Ascending aorta (tissue), 2 donors: Measurements from ENCODE around the gene DRAM1. TPM values are rescaled to one million over a fixed set of nuclear protein-coding genes. Genes with fewer than 3 reads are reported as not detected.
"Not testable (repeated sequence)": the region's sequence is repeated elsewhere in the genome, so short reads cannot be mapped to it uniquely, and the experiment has no call there.

Experiments used
- DNase-seq, 2 donors: peaks; one replicate each; pipeline ENCODE4 v3.0.0-alpha.2; 2019; ENCODE audit warnings: low spot score in 2 of 2
- H3K27ac ChIP-seq, 2 donors: fragments of 200-600 bp; sonication (generic); one replicate each; pipeline ENCODE4 v1.5.1; 2016 to 2017; ENCODE audit warnings: mild to moderate bottlenecking in 1 of 2
- H3K27me3 ChIP-seq: fragments of 200-600 bp; sonication (generic); one replicate; pipeline ENCODE4 v1.5.1; 2017
- H3K36me3 ChIP-seq, 2 donors: fragments of 200-600 bp; sonication (generic); one replicate each; pipeline ENCODE4 v1.5.1; 2016
- H3K4me1 ChIP-seq, 2 donors: fragments of 200-600 bp; sonication (generic); one replicate each; pipeline ENCODE4 v1.5.1; 2016 to 2017; ENCODE audit warnings: mild to moderate bottlenecking in 1 of 2
- H3K4me3 ChIP-seq, 2 donors: fragments of 200-600 bp; sonication (generic); one replicate each; pipeline ENCODE4 v1.5.1; 2016 to 2017; ENCODE audit warnings: mild to moderate bottlenecking in 1 of 2
- H3K9me3 ChIP-seq, 2 donors: fragments of 200-600 bp; sonication (generic); one replicate each; pipeline ENCODE4 v1.5.1; 2016
- CTCF ChIP-seq, 3 experiments: fragments of 200-600 bp in 2 of 3; fragments of 450-650 bp in 1 of 3; sonication (generic) in 2 of 3; IDR thresholded peaks; one replicate each; pipeline ENCODE4 v1.5.1; 2016 to 2019; ENCODE audit warnings: antibody characterized with exemption in 3 of 3, mild to moderate bottlenecking in 1 of 3, moderate library complexity in 1 of 3
- intact Hi-C: fragments of 100-400 bp; cut with DNase I; formaldehyde crosslinking; loops from one replicate; pipeline ENCODE4 v1.15.1; 2023
- total RNA-seq: library from RNA; depleted of rRNA; stranded (reverse); fragments of >200 nt; gene quantifications from one replicate; pipeline ENCODE4 v1.1.0, GENCODE V29; 2016

Gene DRAM1
- total RNA-seq, 1 donor from 2014 or later = 8.8 TPM

GRCh38 chr12:101878243-101878821 is 952 bp downstream of the DRAM1 start:
- intact Hi-C loops = loop anchor here (5.0 kb wide), 2 partner anchors 181 to 1611 kb away; partner anchors contain the start of genes CHPT1, DEPDC4 and SCYL2
- Histone ChIP-seq H3K27me3 (no peaks in the 10 kb centered on the region), H3K4me3 (peak overlapping the region; percentile 65 to 80), H3K4me1 (peaks cover 0 to 13% of the 10 kb centered on the region in 2 donors), H3K9me3 (no peaks in the 10 kb centered on the region), H3K36me3 (no peaks in the 10 kb centered on the region), H3K27ac (peak overlapping the region; percentile 97 to 99)
- DNase-seq = no peak
- no peak for TF ChIP-seq CTCF (IDR thresholded peaks at IDR 0.05)

DNA sequence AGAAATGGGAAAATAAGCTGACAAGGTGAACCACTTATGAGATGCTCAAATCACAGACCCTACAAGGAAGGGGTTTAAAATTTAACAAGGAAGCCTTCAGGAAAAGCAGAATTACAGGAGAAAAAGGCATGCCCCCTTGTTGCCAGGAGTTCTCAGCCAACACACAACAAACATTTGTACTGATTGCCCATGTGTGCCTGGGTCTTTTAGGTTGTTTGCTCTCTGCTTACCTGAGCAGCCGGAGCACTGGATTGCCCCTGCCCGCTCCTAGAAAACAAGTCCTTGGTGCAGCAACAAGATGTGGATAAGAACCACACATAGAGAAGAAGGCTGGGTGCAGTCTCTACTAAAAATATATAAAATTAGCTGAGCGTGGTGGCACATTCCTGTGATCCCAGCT is 3.4 kb downstream of the DRAM1 start:
- TF ChIP-seq CTCF (IDR thresholded peaks at IDR 0.05) = no peak
- no peak for DNase-seq
- intact Hi-C loops = no loop called here

DNA sequence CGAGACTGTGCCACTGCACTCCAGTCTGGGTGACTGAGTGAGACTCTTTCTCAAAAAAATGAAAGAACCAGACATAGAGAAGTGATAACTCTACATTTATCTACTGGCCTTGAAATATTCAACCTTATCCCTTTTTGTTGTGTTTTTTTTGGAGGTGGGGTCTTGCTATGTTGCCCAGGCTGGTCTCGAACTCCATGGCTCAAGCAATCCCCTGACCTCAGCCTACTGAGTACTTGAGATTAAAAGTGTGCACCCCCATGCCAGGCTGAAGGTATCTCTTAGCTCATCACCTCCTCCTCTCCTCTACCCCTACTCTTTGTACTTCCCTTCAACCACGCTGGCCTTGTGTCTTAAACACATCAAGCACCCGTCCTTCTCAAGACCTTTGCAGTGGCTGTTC is 3.8 kb downstream of the DRAM1 start:
- DNase-seq = no peak
- Histone ChIP-seq H3K27ac (no peak overlapping the region), H3K4me3 (no peak overlapping the region), H3K27me3 (no peaks in the 10 kb centered on the region), H3K36me3 (no peaks in the 10 kb centered on the region), H3K4me1 (peaks cover 0 to 6% of the 10 kb centered on the region in 2 donors), H3K9me3 (no peaks in the 10 kb centered on the region)
- intact Hi-C loops = no loop called here
- no peak for TF ChIP-seq CTCF (IDR thresholded peaks at IDR 0.05)

More for the DNA sequence above, 3.4 kb downstream of the DRAM1 start:
- H3K4me1 ChIP-seq = peaks cover 0 to 7% of the 10 kb centered on the region in 2 donors
- no peaks in the 10 kb centered on the region for H3K36me3 ChIP-seq
- no peak overlapping the region for H3K27ac ChIP-seq
- no peaks in the 10 kb centered on the region for H3K9me3 ChIP-seq
- H3K4me3 ChIP-seq = no peak overlapping the region
- H3K27me3 ChIP-seq = no peaks in the 10 kb centered on the region

- Histone ChIP-seq H3K36me3 (no peaks in the 10 kb centered on the region), H3K27me3 (no peaks in the 10 kb centered on the region), H3K4me1 (peaks cover 0 to 2% of the 10 kb centered on the region in 2 donors), H3K9me3 (no peaks in the 10 kb centered on the region), H3K27ac (no peak overlapping the region), H3K4me3 (no peak overlapping the region)
- intact Hi-C loops = no loop called here
- DNase-seq = no peak
- TF ChIP-seq CTCF (IDR thresholded peaks at IDR 0.05) = no peak
These were observed 6.8 kb downstream of the DRAM1 start for GRCh38 chr12:101884174-101884573.

DNA sequence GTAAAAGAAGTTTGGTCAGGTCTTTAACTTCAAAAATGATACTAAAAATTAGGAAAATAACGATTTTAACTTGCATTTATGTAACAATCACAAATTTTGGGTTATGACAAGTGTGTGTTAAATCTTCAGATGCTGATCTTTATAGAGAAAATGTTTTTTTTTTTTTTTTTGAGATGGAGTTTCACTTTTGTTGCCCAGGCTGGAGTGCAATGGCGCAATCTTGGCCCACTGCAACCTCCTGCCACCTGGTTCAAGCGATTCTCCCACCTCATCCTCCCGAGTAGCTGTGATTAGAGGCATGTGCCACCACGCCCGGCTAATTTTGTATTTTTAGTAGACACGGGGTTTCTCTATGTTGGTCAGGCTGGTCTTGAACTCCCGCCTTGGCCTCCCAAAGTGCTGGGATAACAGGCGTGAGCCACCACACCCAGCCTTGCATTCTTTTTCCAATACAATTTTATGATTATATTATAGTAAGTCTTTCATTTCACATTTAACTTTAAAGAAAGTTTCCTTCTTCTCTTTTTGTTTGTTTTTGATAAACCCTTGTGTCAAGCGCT is 7.5 kb downstream of the DRAM1 start:
- intact Hi-C loops, H3K36me3 ChIP-seq, H3K4me1 ChIP-seq, H3K4me3 ChIP-seq, H3K27ac ChIP-seq, H3K9me3 ChIP-seq, H3K27me3 ChIP-seq, DNase-seq: not testable (repeated sequence)

DNA sequence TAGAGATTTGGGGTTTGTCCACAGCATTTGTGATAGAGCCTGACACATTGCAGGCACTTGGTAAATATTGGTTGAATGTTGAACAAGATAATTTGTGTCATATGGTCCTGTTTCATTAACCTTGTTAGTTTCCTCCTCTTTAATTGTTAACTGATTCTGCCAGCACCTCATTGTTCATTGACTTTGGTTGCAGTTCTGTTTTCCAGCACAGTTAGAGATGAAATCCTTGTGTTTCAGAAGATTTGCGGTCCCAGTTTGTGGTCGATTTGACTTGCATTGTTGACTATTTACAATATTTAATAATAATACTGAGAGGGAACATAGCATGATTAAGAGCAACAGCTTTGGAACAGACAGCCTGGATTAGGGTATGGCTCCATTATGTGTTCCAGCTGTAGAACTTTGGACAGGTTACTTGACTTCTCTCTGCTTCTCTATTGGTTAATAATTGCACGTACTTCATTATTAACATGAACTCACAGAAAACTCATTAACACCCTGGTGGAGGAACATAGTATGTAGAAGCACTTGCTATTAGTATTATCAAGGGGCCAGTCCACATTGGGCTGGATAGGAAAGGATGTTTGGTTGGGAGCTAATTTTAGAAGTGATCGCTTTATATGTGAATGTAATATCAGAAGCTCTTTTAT is 8.7 kb downstream of the DRAM1 start:
- no peaks in the 10 kb centered on the region for H3K4me1 ChIP-seq
- intact Hi-C loops = no loop called here
- H3K36me3 ChIP-seq = no peaks in the 10 kb centered on the region
- no peak overlapping the region for H3K4me3 ChIP-seq
- no peaks in the 10 kb centered on the region for H3K9me3 ChIP-seq
- TF ChIP-seq CTCF (IDR thresholded peaks at IDR 0.05) = no peak
- no peaks in the 10 kb centered on the region for H3K27me3 ChIP-seq
- DNase-seq = no peak
- H3K27ac ChIP-seq = no peak overlapping the region
